Testis (tissue), 2 donors: Measurements from ENCODE around the gene PARS2.

Experiments
- POLR2A ChIP-seq: fragments of 450-650 bp; IDR thresholded peaks from one replicate; pipeline ENCODE4 v1.6.1; 2017; ENCODE audit warnings: antibody characterized with exemption, mild to moderate bottlenecking, moderate library complexity
- TF ChIP-seq, protein P1 (sequence below), 3 experiments: fragments of 450-650 bp in 2 of 3; fragments of 200-600 bp in 1 of 3; sonication (generic) in 1 of 3; IDR thresholded peaks; one replicate each; pipeline ENCODE4 v1.5.1; 2016 to 2019; ENCODE audit warnings: antibody characterized with exemption in 3 of 3, mild to moderate bottlenecking in 2 of 3, moderate library complexity in 1 of 3

DNA sequence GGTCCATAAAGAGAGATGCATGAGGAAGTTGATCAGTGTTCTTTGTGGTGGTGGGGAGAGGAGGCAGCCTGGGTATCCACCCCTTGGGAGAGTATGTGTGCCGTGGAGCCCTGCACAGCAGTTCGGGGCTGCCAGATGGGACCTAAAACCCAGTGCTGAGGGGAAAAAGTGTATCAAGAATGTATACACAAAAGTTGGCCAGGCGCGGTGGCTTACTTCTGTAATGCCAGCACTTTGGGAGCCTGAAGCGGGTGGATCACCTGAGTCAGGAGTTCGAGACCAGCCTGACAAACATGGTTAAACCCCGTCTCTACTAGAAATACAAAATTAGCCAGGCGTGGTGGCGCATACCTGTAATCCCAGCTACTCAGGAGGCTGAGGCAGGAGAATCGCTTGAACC, 52.8 kb downstream of the PARS2 start:
- TF ChIP-seq, protein P1, sequence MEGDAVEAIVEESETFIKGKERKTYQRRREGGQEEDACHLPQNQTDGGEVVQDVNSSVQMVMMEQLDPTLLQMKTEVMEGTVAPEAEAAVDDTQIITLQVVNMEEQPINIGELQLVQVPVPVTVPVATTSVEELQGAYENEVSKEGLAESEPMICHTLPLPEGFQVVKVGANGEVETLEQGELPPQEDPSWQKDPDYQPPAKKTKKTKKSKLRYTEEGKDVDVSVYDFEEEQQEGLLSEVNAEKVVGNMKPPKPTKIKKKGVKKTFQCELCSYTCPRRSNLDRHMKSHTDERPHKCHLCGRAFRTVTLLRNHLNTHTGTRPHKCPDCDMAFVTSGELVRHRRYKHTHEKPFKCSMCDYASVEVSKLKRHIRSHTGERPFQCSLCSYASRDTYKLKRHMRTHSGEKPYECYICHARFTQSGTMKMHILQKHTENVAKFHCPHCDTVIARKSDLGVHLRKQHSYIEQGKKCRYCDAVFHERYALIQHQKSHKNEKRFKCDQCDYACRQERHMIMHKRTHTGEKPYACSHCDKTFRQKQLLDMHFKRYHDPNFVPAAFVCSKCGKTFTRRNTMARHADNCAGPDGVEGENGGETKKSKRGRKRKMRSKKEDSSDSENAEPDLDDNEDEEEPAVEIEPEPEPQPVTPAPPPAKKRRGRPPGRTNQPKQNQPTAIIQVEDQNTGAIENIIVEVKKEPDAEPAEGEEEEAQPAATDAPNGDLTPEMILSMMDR (IDR thresholded peaks at IDR 0.05), result no peak
- TF ChIP-seq POLR2A, result no peak
